Measurements from ENCODE around the gene PARVB. TPM values are rescaled to one million over a fixed set of nuclear protein-coding genes. Genes with fewer than 3 reads are reported as not detected.

PARVB gene
- total and polyA plus RNA-seq, 10 of the 15 experiments (the other 5 are each of a cell fraction or from before 2014, with no cell fraction given): 5.2 to 264 (median 76.0) TPM

- no peak for FAIRE-seq
- POLR2A ChIA-PET: no interaction called here
- in situ Hi-C loops (cut with MboI): no loop called here
These were observed 35.8 kb upstream of the PARVB start for GRCh38 chr22:43988116-43988820.

More at GRCh38 chr22:43988116-43988820, 35.8 kb upstream of the PARVB start:
- no peak overlapping the region for H2AFZ ChIP-seq (ENCODE audit: control insufficient read depth, low read depth, low read length)
- ChIA-PET CTCF (interaction anchor here (3.7 kb wide), 1 partner anchor 97 kb away, joined by 27 read pairs; no protein-coding TSS in a partner anchor), SMC1A (ENCODE audit: uncharacterized antibody, unreplicated experiment) (interaction anchor here (2.3 to 3.5 kb wide), 2 partner anchors 97 to 98 kb away, joined by 11 to 22 read pairs; no protein-coding TSS in a partner anchor), RAD21 (ENCODE audit: unreplicated experiment) (interaction anchor here (1.6 kb wide), 1 partner anchor 96 kb away, joined by 5 read pairs; no protein-coding TSS in a partner anchor)
- 79% methylated on average over 8 of the region's 8 CpGs for WGBS (ENCODE audit: insufficient coverage, insufficient replicate concordance, low lambda C conversion rate, missing lambda C conversion rate)
- peaks cover 22 to 39% of the 10 kb centered on the region in 2 experiments for H3K36me3 ChIP-seq (ENCODE audit: control insufficient read depth in 2 of 2, insufficient read depth in 2 of 2, low read length in 1 of 2)
- no peaks in the 10 kb centered on the region for H3K9me3 ChIP-seq (replicated peaks; ENCODE audit: control insufficient read depth, insufficient read depth, low read length)
- H3K4me2 ChIP-seq (ENCODE audit: control insufficient read depth, insufficient read depth): no peak overlapping the region
- no peaks in the 10 kb centered on the region for H3K27me3 ChIP-seq (replicated peaks in 1 of 2; ENCODE audit: control insufficient read depth in 2 of 2, insufficient read depth in 2 of 2, low read length in 1 of 2)
- no TSS peak for BruUV-seq (replicated peaks)
- H4K20me1 ChIP-seq (ENCODE audit: control insufficient read depth, insufficient read depth): no peaks in the 10 kb centered on the region; the same call in 1 of the 2 replicates
- H3K4me3 ChIP-seq: no peak overlapping the region
- H3K4me1 ChIP-seq (ENCODE audit: control insufficient read depth, insufficient read depth, low read length): no peaks in the 10 kb centered on the region
- H3K27ac ChIP-seq (ENCODE audit: control insufficient read depth, insufficient read depth): no peak overlapping the region
- no peak for TF ChIP-seq MLLT1 (IDR thresholded peaks at IDR 0.05)
- no peak for TF ChIP-seq STAT3 (IDR thresholded peaks at IDR 0.05; ENCODE audit: low read depth, low read length)
- no peak for TF ChIP-seq PKNOX1 (IDR thresholded peaks at IDR 0.05)
- no peak for TF ChIP-seq RFX5 (IDR thresholded peaks at IDR 0.05; ENCODE audit: low read depth, low read length)
- no peak for TF ChIP-seq PBX3 (IDR thresholded peaks at IDR 0.05; ENCODE audit: insufficient replicate concordance, low read depth, low read length)
- TF ChIP-seq ZNF622 (IDR thresholded peaks at IDR 0.05): no peak
- TF ChIP-seq SIN3A (IDR thresholded peaks at IDR 0.05; ENCODE audit: low read depth, low read length): no peak
- no peak for TF ChIP-seq SREBF1 (IDR thresholded peaks at IDR 0.05; ENCODE audit: low read length)
- no peak for TF ChIP-seq ZNF24 (IDR thresholded peaks at IDR 0.05)
- TF ChIP-seq ZNF274 (IDR thresholded peaks at IDR 0.05; ENCODE audit: insufficient read depth, insufficient read length): no peak
- TF ChIP-seq CBX3 (IDR thresholded peaks at IDR 0.05; ENCODE audit: borderline replicate concordance, low read depth): no peak
- TF ChIP-seq ZZZ3 (IDR thresholded peaks at IDR 0.05; ENCODE audit: control insufficient read depth, insufficient read length, low read depth): no peak
- no peak for TF ChIP-seq ATF7 (IDR thresholded peaks at IDR 0.05; ENCODE audit: low read depth)
- no peak for TF ChIP-seq IRF4 (IDR thresholded peaks at IDR 0.05; ENCODE audit: low read depth, low read length)
- no peak for TF ChIP-seq STAT1 (conservative IDR thresholded peaks at IDR 0.05)
- no peak for TF ChIP-seq LARP7 (IDR thresholded peaks at IDR 0.05)
- no peak for TF ChIP-seq SMARCA5 (IDR thresholded peaks at IDR 0.05)
- TF ChIP-seq POLR2AphosphoS5 (IDR thresholded peaks at IDR 0.05; ENCODE audit: low read length): no peak
- TF ChIP-seq MEF2A (IDR thresholded peaks at IDR 0.05; ENCODE audit: insufficient read depth, low read depth, low read length): no peak
- no peak for TF ChIP-seq RAD51 (IDR thresholded peaks at IDR 0.05)
- intact Hi-C loops (cut with micrococcal nuclease; ENCODE audit: unreplicated experiment): no loop called here
- DNase-seq (ENCODE audit: low read depth, low spot score) (no peak), ATAC-seq (no peak)
- H3K9ac ChIP-seq (ENCODE audit: control insufficient read depth, insufficient read depth, low read length): no peak overlapping the region
- H3K79me2 ChIP-seq (ENCODE audit: control insufficient read depth, insufficient read depth, low read length): no peaks in the 10 kb centered on the region

Measured in GM12878 (cell line).